HG02571 (cell line): Measurements from ENCODE around the gene ITGB8.

ENCODE experiments used
- ATAC-seq: cut with Tn5 transposase; IDR thresholded peaks from one replicate; pipeline ENCODE4 v1.9.1; 2021; ENCODE audit warnings: mild to moderate bottlenecking, moderate library complexity; ENCODE audit not compliant: unreplicated experiment

ITGB8 gene

DNA sequence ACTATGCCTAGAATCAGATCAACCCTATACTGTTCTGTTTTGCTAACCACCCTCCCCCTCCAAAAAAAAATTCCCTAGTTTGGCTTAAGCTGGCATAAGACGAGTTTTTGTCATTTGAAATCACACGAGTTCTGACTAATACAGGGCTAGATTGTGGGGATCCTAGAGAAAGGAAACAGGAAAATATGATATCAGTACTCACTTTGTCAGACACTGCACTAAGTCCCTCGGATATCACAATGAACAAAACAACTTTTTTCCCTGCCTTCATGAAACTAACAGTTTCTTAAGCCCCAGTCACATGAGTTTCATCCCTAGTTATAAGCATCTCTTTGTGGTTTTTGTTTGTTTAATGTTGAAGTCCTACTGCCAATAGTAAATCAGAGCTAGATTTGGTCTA is 118.5 kb downstream of the ITGB8 start:
- no peak for ATAC-seq

DNA sequence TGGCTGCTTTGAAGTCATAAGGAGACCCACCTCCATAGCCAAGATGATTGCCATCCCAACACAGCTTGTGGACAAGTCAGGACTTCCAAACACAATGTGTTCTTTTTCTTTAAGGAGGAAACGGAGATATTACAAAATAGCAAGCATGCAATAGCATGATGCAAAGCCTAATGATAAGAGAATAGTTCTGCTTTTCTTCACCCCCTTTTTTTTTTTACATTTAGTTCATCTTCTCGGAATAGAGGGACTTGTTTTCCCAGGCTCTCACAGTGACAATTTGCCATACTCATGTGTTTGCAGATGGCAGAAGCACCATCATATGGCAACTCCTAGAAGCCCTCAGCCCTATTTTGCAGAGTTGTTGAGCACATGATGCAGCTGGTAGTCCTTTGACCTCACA is 119.8 kb downstream of the ITGB8 start:
- ATAC-seq, result no peak

DNA sequence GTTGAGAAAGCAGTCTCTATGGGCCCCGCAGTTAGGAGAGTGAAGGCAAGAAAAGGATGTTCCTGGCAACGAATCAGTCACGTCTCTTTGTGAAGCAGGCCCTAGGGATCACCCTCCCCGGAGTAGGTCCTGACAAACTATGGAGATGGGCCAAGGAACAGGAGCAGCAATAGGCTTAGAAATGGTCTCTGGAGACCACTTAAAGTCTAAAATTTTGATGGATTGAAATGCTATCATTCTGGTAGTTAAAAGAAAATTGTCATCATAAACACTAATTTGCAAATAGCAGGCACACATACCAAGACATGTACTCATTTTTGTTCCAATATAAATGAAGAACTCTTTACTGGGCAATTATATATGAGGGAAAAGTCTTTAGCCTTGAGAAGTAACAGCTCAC is 123.5 kb downstream of the ITGB8 start:
- no peak for ATAC-seq

DNA sequence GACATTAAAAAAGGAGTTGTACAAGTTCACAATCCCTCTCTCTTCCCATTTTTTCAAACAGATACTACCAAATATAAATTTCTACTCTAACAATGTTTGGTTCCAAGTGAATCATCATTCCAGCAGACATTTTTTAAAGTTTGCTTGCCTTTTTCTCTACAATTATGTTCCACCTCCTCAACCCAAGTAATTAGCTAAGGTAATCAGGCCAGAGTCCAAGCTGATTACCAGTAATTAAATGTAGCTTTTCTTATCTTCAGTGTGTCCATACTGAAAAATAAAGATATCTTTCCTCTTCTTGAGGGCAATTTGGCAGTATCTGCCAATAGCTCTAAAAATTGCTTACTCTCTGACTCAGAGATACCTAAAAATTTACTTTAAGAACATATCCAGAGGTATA is 126.0 kb downstream of the ITGB8 start:
- no peak for ATAC-seq

DNA sequence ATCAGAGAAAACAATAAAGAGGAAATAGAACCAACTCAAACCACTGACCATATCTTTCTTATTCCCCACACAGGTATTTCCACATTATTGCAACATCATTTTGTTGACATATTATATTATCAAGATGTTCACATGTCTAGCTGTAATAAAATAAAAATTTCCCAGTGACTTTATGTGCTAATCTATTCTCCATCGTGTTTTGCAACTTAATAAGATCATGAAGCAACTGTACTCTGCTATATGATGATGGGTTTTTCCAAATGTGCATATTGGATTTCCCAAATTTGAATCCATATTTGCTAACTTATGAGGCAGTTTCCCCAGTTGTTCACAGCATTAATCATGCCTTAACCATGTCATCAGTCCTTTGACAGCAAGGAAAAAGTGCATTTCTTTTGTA is 127.8 kb downstream of the ITGB8 start:
- no peak for ATAC-seq

DNA sequence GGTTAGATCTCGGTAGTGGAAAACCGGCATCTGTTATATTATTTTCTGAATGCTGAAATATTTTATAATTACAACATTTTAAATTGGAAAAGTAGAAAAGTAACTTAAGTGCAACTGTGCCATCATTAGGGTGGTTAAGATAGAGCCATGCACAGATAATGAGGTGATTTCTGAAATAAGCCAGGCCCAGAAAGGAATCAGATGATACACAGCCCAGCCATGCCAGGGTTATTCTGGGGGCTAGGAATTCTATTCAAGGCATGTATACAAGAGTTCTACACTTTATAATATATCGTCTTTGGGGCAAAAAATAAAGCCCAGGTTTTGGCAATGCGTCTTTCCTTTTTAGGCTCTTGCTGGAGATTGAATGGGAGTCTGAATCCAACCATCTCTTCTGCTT is 128.7 kb downstream of the ITGB8 start:
- no peak for ATAC-seq

DNA sequence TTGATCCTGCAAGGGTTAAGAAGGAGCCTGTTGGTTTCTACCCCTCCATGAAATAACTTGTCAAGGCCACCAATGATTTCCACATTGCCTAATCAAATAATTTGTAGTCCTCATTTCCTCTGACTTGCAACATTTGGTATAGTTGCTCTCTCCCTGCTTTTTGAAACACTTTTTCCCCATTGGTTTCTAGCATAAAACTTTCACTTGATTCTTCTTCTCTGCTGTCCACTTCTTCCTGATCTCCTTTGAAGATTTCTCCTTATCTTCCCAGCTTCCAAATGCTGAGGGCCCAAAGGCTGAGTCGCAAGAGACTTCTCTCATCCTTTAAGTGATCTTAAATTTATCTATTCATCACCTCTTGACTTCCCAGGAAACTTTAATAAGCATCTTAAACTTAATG is 134.2 kb downstream of the ITGB8 start:
- no peak for ATAC-seq
